ENCODE data around the gene TET1. TPM values are rescaled to one million over a fixed set of nuclear protein-coding genes. Genes with fewer than 3 reads are reported as not detected.
"Not testable (repeated sequence)": the region's sequence is repeated elsewhere in the genome, so short reads cannot be mapped to it uniquely, and the experiment has no call there.

TET1 gene
- total RNA-seq, 1 experiment from 2014 or later = under 0.01 TPM

- no peak for DNase-seq (ENCODE audit: low spot score)
Observed at GRCh38 chr10:68562661-68563570, 2.8 kb downstream of the TET1 start.

- DNase-seq (ENCODE audit: low spot score) = no peak
Observed at GRCh38 chr10:68564712-68565111, 4.6 kb downstream of the TET1 start.

GRCh38 chr10:68565658-68566057 lies 5.5 kb downstream of the TET1 start:
- no peak for DNase-seq (ENCODE audit: low spot score)

GRCh38 chr10:68566351-68566750 lies 6.2 kb downstream of the TET1 start:
- DNase-seq (ENCODE audit: low spot score) = no peak

- DNase-seq (ENCODE audit: low spot score) = no peak
Observed at GRCh38 chr10:68566955-68567354, 6.8 kb downstream of the TET1 start.

GRCh38 chr10:68572151-68572550 lies 12.0 kb downstream of the TET1 start:
- no peak for DNase-seq (ENCODE audit: low spot score)

- no peak for DNase-seq (ENCODE audit: low spot score)
Observed at GRCh38 chr10:68574051-68574450, 13.9 kb downstream of the TET1 start.

- no peak for DNase-seq (ENCODE audit: low spot score)
Observed at GRCh38 chr10:68576118-68576517, 16.0 kb downstream of the TET1 start.

GRCh38 chr10:68578974-68579373 lies 18.8 kb downstream of the TET1 start:
- DNase-seq (ENCODE audit: low spot score) = no peak

- DNase-seq (ENCODE audit: low spot score) = not testable (repeated sequence)
Observed at GRCh38 chr10:68584187-68584586, 24.1 kb downstream of the TET1 start.

GRCh38 chr10:68586606-68587305 lies 26.6 kb downstream of the TET1 start:
- no peak for DNase-seq (ENCODE audit: low spot score)

- DNase-seq (ENCODE audit: low spot score) = no peak
Observed at GRCh38 chr10:68594405-68594804, 34.3 kb downstream of the TET1 start.

- no peak for DNase-seq (ENCODE audit: low spot score)
Observed at GRCh38 chr10:68595513-68595912, 35.4 kb downstream of the TET1 start.

GRCh38 chr10:68597407-68597806 lies 37.3 kb downstream of the TET1 start:
- no peak for DNase-seq (ENCODE audit: low spot score)

- DNase-seq (ENCODE audit: low spot score) = peak; percentile 5
Observed at GRCh38 chr10:68598978-68599770, 39.0 kb downstream of the TET1 start.

GRCh38 chr10:68599771-68600040 lies 39.6 kb downstream of the TET1 start:
- no peak for DNase-seq (ENCODE audit: low spot score)

- peak; percentile 45 for DNase-seq (ENCODE audit: low spot score)
Observed at GRCh38 chr10:68600041-68600778, 40.1 kb downstream of the TET1 start.

- no peak for DNase-seq (ENCODE audit: low spot score)
Observed at GRCh38 chr10:68601501-68602265, 41.5 kb downstream of the TET1 start.

GRCh38 chr10:68602434-68602833 lies 42.3 kb downstream of the TET1 start:
- DNase-seq (ENCODE audit: low spot score) = no peak

- DNase-seq (ENCODE audit: low spot score) = no peak
Observed at GRCh38 chr10:68603766-68604165, 43.6 kb downstream of the TET1 start.

- DNase-seq (ENCODE audit: low spot score) = no peak
Observed at GRCh38 chr10:68604441-68604840, 44.3 kb downstream of the TET1 start.
